ENCODE data around the gene PTPN4. TPM values are rescaled to one million over a fixed set of nuclear protein-coding genes. Genes with fewer than 3 reads are reported as not detected.

Gene PTPN4
- total and polyA plus RNA-seq, 9 of the 15 experiments (the other 6 are each of a cell fraction or from before 2014, with no cell fraction given): 5.0 to 32.8 (median 27.3) TPM

GRCh38 chr2:119741001-119741400, 18.7 kb upstream of the PTPN4 start:
- Histone ChIP-seq H3K4me1 (replicated peaks in 1 of 2; ENCODE audit: control insufficient read depth in 2 of 2, insufficient read depth in 2 of 2, low read length in 2 of 2) (no peaks in the 10 kb centered on the region), H4K20me1 (replicated peaks; ENCODE audit: control insufficient read depth, insufficient read depth, low read length) (no peaks in the 10 kb centered on the region), H3K27ac (ENCODE audit: extremely low read depth, low read depth, low read length) (no peak overlapping the region), H3K36me3 (ENCODE audit: control insufficient read depth, insufficient read depth, low read length) (no peaks in the 10 kb centered on the region), H3K4me3 (no peak overlapping the region), H3K9me1 (ENCODE audit: control insufficient read depth, insufficient read depth, low read length) (no peaks in the 10 kb centered on the region), H3K27me3 (ENCODE audit: control insufficient read depth in 2 of 2, insufficient read depth in 2 of 2, low read length in 2 of 2) (peaks cover 29 to 46% of the 10 kb centered on the region in 2 experiments), H2AFZ (ENCODE audit: low read depth, low read length) (no peak overlapping the region), H3K4me2 (ENCODE audit: insufficient read depth, low read length) (no peak overlapping the region), H3K79me2 (ENCODE audit: control insufficient read depth, insufficient read depth, low read length) (no peaks in the 10 kb centered on the region), H3K9me3 (replicated peaks; ENCODE audit: control insufficient read depth, insufficient read depth, low read depth, low read length) (no peaks in the 10 kb centered on the region), H3K9ac (ENCODE audit: insufficient read depth in 1 of 2, low read depth in 2 of 2, low read length in 2 of 2) (no peak overlapping the region)
- TF ChIP-seq ZNF121 (CRISPR knock-in tag; conservative IDR thresholded peaks at IDR 0.05): no peak
- no peak for TF ChIP-seq MIER1 (IDR thresholded peaks at IDR 0.05; ENCODE audit: low read depth)
- no peak for TF ChIP-seq ZNF212 (CRISPR knock-in tag; IDR thresholded peaks at IDR 0.05)
- no peak for TF ChIP-seq SRSF1 (IDR thresholded peaks at IDR 0.05; ENCODE audit: low read depth, low read length)
- TF ChIP-seq PCBP2 (IDR thresholded peaks at IDR 0.05; ENCODE audit: low read depth, low read length, poor library complexity, severe bottlenecking): no peak
- TF ChIP-seq PHF21A (IDR thresholded peaks at IDR 0.05; ENCODE audit: borderline replicate concordance, low read depth): no peak
- TF ChIP-seq ZNF280A (IDR thresholded peaks at IDR 0.05; ENCODE audit: low read depth, partially characterized antibody): no peak
- no peak for TF ChIP-seq FOXP4 (CRISPR knock-in tag; IDR thresholded peaks at IDR 0.05; ENCODE audit: borderline replicate concordance)
- no peak for TF ChIP-seq GABPB2 (CRISPR knock-in tag; conservative IDR thresholded peaks at IDR 0.05)
- TF ChIP-seq SRSF7 (optimal IDR thresholded peaks at IDR 0.05; ENCODE audit: low read depth, low read length): no peak
- TF ChIP-seq NKRF (IDR thresholded peaks at IDR 0.05; ENCODE audit: borderline replicate concordance): no peak
- TF ChIP-seq NCOR1 (IDR thresholded peaks at IDR 0.05): no peak
- TF ChIP-seq BRCA1 (IDR thresholded peaks at IDR 0.05): no peak
- TF ChIP-seq BRCA1 (CRISPR knock-in tag; IDR thresholded peaks at IDR 0.05): no peak
- TF ChIP-seq NCOA6 (IDR thresholded peaks at IDR 0.05): no peak
- no peak for TF ChIP-seq SIRT6 (IDR thresholded peaks at IDR 0.05; ENCODE audit: low read depth, low read length)
- 8% methylated on average over 3 of the region's 3 CpGs for WGBS (ENCODE audit: insufficient coverage, low coverage, missing lambda C conversion rate)
- CTCF ChIA-PET (ENCODE audit: low intra/inter-chr PET ratio): no interaction called here
- no peak for DNase-seq (ENCODE audit: extremely low read depth in 1 of 4, low spot score in 3 of 4)
- in situ Hi-C loops (cut with MboI): no loop called here
- ATAC-seq: no peak
- FAIRE-seq: no peak
- POLR2A ChIA-PET: interaction anchor here (1.1 kb wide), 1 partner anchor 19 kb away, joined by 4 read pairs; the partner anchor contains the start of gene PTPN4
- intact Hi-C loops (cut with micrococcal nuclease): no loop called here
- BruUV-seq (replicated peaks): no TSS peak

Data from K562 (cell line).